Adrenal gland (tissue), 12 donors: ENCODE data around the gene ADPRM. TPM values are rescaled to one million over a fixed set of nuclear protein-coding genes. Genes with fewer than 3 reads are reported as not detected.

Experiments
- DNase-seq, 7 donors: peaks; one replicate each; pipeline ENCODE4 v3.0.0-alpha.2; 2019 to 2020
- H3K27ac ChIP-seq, 5 donors: fragments of 200-600 bp; sonication (generic) in 4 of 5; 1 replicate in 3 of 5; 2 replicates in 2 of 5; pipeline versions ENCODE4 v1.5.1 to v1.8.0; 2016 to 2020; ENCODE audit warnings: mild to moderate bottlenecking in 1 of 5
- H3K27me3 ChIP-seq: fragments of 200-600 bp; 2 replicates; pipeline ENCODE4 v1.8.0; 2021
- H3K36me3 ChIP-seq, 2 donors: fragments of 200-600 bp; replicated peaks in 1 of 2; 1 replicate in 1 of 2; 2 replicates in 1 of 2; pipeline versions ENCODE4 v1.5.1 to v1.8.0; 2018 to 2022
- H3K4me1 ChIP-seq, 2 donors: fragments of 200-600 bp; replicated peaks in 1 of 2; 1 replicate in 1 of 2; 2 replicates in 1 of 2; pipeline versions ENCODE4 v1.5.1 to v1.8.0; 2018 to 2021
- H3K4me3 ChIP-seq, 4 donors: fragments of 200-600 bp; sonication (generic) in 3 of 4; one replicate each; pipeline ENCODE4 v1.5.1; 2016 to 2018
- H3K9me3 ChIP-seq, 3 donors: fragments of 200-600 bp; sonication (generic) in 1 of 3; replicated peaks in 1 of 3; 1 replicate in 2 of 3; 2 replicates in 1 of 3; pipeline versions ENCODE4 v1.5.1 to v1.8.0; 2016 to 2021
- POLR2A ChIP-seq, 2 donors: fragments of 450-650 bp; IDR thresholded peaks; one replicate each; pipeline ENCODE4 v1.6.1; 2017; ENCODE audit warnings: antibody characterized with exemption in 2 of 2, mild to moderate bottlenecking in 2 of 2, moderate library complexity in 1 of 2
- WGBS, 4 donors: extraction: QIAGEN DNeasy Blood & Tissue Kit in 2 of 4; methylation state at CpG; one replicate each; pipeline versions ENCODE4 v1.1.5 to v1.1.7; 2013 to 2017; 5-methylcytosine and 5-hydroxymethylcytosine counted together
- intact Hi-C, 2 donors: fragments of 100-400 bp; cut with DNase I; formaldehyde crosslinking; loops; one replicate each; pipeline versions ENCODE4 v1.14.1 to v1.15.0; 2022 to 2023
- polyA plus RNA-seq, 3 donors: library from polyadenylated mRNA; stranded (reverse); fragments of 200-250 nt in 2 of 3; fragments of 350-450 nt in 1 of 3; fragmentation: Illumina TruSeq in 1 of 3; extraction: RNeasy Lipid Tissue Mini Kit (QIAGEN cat#74804) in 1 of 3; gene quantifications; one replicate each; pipeline ENCODE4 v1.2.3, GENCODE V29; 2013 to 2014
- total RNA-seq, 9 donors: library from RNA; depleted of rRNA in 4 of 9; stranded (reverse); fragments of >200 nt in 4 of 9; fragments of 120-200 nt in 1 of 9; fragmentation: NEBNext Ultra II Directional in 1 of 9; extraction: Animal tissue kit (Norgen Biotek cat#: 25700) in 1 of 9; gene quantifications; one replicate each; pipeline versions ENCODE4 v1.1.0 to v1.2.4, GENCODE V29; 2013 to 2023
- TF ChIP-seq, protein P1 (sequence below), 6 experiments: fragments of 450-650 bp in 4 of 6; fragments of 200-600 bp in 2 of 6; sonication (generic) in 1 of 6; IDR thresholded peaks; 1 replicate in 5 of 6; 2 replicates in 1 of 6; pipeline versions ENCODE4 v1.5.1 to v1.8.0; 2016 to 2021; ENCODE audit warnings: antibody characterized with exemption in 6 of 6, mild to moderate bottlenecking in 2 of 6, moderate library complexity in 1 of 6
- donor health status: healthy with polysubstance abuse.
- donor health status: Bipolar disorder and iron deficiency.
- donor health status: DM: yes; HTN: yes; CAD: no.
- donor health status: DM: no; HTN: no; CAD: no.
- donor health status: DM: no; HTN: no; CAD: no.
- donor health status: DM: yes; HTN: yes; CAD: no.

ADPRM gene
- total and polyA plus RNA-seq, 12 donors = 3.8 to 12.1 (median 8.2) TPM

DNA sequence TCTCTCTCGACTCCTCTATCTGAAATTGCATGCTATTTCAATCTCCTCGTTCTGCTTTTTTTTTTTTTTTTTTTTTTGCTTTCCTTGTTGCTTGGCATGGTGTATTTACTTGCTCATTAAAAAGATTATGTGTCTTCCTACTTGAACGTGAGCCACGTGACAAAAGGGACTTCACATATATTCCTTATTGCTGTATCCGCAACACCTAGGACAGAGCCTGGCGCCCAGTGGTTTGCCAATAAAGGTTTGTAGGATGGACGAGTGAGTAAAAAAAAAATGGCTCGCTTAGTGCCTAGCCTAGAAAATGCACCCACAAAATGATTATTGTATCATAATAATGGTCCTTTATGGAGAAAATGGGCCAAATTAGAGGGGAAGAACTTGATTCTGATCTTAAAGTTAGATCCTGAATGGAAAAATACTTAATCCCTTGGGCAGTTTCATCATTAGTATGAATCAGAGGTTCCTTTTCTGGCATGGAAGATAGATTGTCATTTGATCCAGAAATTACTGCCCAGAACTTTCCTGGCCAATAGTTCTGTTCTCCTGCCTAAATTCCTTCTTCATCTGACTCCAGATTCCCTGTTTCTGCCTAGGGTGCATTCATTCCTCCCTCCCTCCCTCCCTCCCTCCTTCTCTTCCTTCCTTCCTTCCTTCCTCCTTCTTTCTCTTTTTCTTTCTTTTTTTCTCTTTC is 46.1 kb downstream of the ADPRM start:
- no peak overlapping the region for H3K4me3 ChIP-seq
- no peaks in the 10 kb centered on the region for H3K36me3 ChIP-seq
- intact Hi-C loops = no loop called here
- H3K27ac ChIP-seq = peak overlapping the region in 3 of 5 donors; percentile 62 to 79 (median 71)
- peaks cover 17% of the 10 kb centered on the region in 2 donors for H3K4me1 ChIP-seq
- TF ChIP-seq, protein P1, sequence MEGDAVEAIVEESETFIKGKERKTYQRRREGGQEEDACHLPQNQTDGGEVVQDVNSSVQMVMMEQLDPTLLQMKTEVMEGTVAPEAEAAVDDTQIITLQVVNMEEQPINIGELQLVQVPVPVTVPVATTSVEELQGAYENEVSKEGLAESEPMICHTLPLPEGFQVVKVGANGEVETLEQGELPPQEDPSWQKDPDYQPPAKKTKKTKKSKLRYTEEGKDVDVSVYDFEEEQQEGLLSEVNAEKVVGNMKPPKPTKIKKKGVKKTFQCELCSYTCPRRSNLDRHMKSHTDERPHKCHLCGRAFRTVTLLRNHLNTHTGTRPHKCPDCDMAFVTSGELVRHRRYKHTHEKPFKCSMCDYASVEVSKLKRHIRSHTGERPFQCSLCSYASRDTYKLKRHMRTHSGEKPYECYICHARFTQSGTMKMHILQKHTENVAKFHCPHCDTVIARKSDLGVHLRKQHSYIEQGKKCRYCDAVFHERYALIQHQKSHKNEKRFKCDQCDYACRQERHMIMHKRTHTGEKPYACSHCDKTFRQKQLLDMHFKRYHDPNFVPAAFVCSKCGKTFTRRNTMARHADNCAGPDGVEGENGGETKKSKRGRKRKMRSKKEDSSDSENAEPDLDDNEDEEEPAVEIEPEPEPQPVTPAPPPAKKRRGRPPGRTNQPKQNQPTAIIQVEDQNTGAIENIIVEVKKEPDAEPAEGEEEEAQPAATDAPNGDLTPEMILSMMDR (IDR thresholded peaks at IDR 0.05) = no peak
- TF ChIP-seq POLR2A (IDR thresholded peaks at IDR 0.05) = no peak
- no peaks in the 10 kb centered on the region for H3K27me3 ChIP-seq
- WGBS, 4 donors = 66 to 75% (median 72%) methylated on average over 8 of the region's 8 CpGs
- H3K9me3 ChIP-seq = no peaks in the 10 kb centered on the region
- peak in 3 of 7 donors; percentile 23 to 33 (median 29) for DNase-seq

DNA sequence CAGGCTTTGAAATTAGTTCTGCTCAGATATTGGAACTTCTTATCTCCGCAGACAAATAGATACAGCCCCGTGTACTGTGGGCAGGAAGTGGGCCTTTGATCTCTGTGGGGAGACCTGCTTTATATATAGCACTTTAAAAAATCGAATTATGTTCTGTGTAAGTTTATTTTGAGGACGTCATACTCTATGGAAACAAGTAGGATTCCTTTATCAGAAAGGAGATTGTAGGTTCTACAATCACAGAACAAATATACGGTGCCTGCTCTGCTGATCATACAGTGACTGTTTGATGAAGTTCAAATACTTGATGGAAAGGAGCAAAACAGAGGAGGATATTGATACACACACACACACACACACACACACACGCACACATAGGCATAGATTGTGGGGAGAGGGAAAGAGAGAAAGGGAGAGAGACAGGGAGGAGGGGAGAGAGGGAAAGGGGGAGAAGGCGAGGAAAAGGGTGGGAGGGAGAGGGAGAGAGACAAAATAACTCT is 47.2 kb downstream of the ADPRM start:
- Histone ChIP-seq H3K27ac (peak overlapping the region in 1 of 5 donors; percentile 79), H3K4me1 (peaks cover 17% of the 10 kb centered on the region in 2 donors), H3K27me3 (no peaks in the 10 kb centered on the region), H3K36me3 (no peaks in the 10 kb centered on the region), H3K4me3 (no peak overlapping the region), H3K9me3 (no peaks in the 10 kb centered on the region)
- intact Hi-C loops = no loop called here
- DNase-seq = no peak
- WGBS, 4 donors = 54 to 62% (median 57%) methylated on average over 7 of the region's 7 CpGs
- no peak for TF ChIP-seq POLR2A (IDR thresholded peaks at IDR 0.05)
- TF ChIP-seq, protein P1 (IDR thresholded peaks at IDR 0.05) = no peak

DNA sequence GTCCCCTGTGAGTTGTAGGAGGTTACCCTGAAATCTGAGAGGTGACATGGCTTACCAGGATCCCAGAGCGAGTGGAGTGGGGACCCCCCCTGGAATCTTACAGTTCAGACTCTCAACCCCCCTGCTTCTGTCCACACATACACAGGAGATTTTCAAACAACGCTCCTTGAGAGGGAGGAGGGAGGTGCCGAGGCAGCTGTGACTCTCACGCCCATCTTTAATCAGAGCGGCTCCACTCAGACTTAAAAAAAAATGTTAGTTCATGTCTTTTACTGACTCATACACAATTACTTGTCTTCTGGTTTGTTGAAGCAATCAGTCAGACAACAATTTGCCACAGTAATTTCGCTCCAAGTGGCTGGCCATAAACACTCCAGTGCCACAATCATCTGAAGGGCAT is 47.8 kb downstream of the ADPRM start:
- intact Hi-C loops = no loop called here

DNA sequence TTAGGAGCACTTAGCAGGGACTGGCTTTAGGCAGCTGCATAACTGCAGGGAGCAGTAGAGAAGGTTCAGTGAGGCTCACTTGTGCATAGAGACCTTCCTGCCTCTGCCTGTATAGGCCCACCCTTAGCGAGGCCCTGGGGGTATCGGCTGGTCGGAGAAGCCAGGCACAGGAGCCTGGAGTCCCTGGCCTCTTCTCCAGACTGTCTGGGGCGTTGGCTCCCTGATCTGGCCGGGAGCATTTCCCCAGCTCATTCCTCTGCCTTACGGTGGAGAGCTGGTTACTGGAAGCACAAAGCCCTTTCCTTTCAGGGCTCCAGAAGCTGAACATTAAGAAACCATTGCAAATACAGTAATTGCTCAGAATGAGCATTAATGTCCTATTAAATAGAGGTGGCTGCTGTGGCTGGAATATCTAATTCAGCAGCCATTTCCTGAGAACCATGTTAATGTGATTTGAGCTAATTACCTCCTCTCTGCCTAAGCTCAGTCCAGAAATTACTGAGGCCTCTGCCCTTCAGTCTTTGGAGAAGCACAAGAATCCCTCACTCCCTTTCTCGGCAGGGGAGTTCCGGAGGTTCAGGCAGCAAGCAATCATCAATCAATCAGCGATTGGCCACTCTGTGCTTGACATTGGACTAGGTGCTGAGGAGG is 51.3 kb downstream of the ADPRM start:
- no peak for TF ChIP-seq POLR2A (IDR thresholded peaks at IDR 0.05)
- peaks cover under 1 to 6% of the 10 kb centered on the region in 2 donors for H3K4me1 ChIP-seq
- H3K27me3 ChIP-seq = no peaks in the 10 kb centered on the region
- intact Hi-C loops = no loop called here
- H3K9me3 ChIP-seq = no peaks in the 10 kb centered on the region
- H3K4me3 ChIP-seq = no peak overlapping the region
- no peak overlapping the region for H3K27ac ChIP-seq
- H3K36me3 ChIP-seq = no peaks in the 10 kb centered on the region
- 56 to 72% (median 67%) methylated on average over 4 to 9 of the region's 9 CpGs for WGBS, 4 donors
- DNase-seq = no peak

More for the DNA sequence above, 47.8 kb downstream of the ADPRM start:
- no peak for DNase-seq
- Histone ChIP-seq H3K4me3 (no peak overlapping the region), H3K27me3 (no peaks in the 10 kb centered on the region), H3K4me1 (peaks cover 14 to 17% of the 10 kb centered on the region in 2 donors), H3K36me3 (no peaks in the 10 kb centered on the region), H3K27ac (no peak overlapping the region), H3K9me3 (no peaks in the 10 kb centered on the region)
- TF ChIP-seq POLR2A (IDR thresholded peaks at IDR 0.05) = no peak
- TF ChIP-seq, protein P1 (IDR thresholded peaks at IDR 0.05) = no peak
- WGBS, 4 donors = 62 to 71% (median 65%) methylated on average over 6 of the region's 6 CpGs
